IPS-15b (cell line): ENCODE results near the gene ARFGEF2.

Experiments used
- H3K27me3 ChIP-seq: one replicate; pipeline ENCODE4 v1.6.1; 2013; ENCODE audit warnings: low read length; ENCODE audit not compliant: control insufficient read depth, insufficient read depth
- H3K36me3 ChIP-seq: one replicate; pipeline ENCODE4 v1.6.1; 2013; ENCODE audit warnings: low read length; ENCODE audit not compliant: control insufficient read depth, insufficient read depth
- H3K4me1 ChIP-seq: one replicate; pipeline ENCODE4 v1.6.1; 2013; ENCODE audit warnings: mild to moderate bottlenecking, low read length; ENCODE audit not compliant: control insufficient read depth, insufficient read depth
- H3K4me3 ChIP-seq: one replicate; pipeline ENCODE4 v1.5.1; 2013; ENCODE audit warnings: low read depth, low read length
- H3K9ac ChIP-seq: one replicate; pipeline ENCODE4 v1.6.1; 2013; ENCODE audit warnings: low read depth, mild to moderate bottlenecking, low read length
- H3K9me3 ChIP-seq: one replicate; pipeline ENCODE4 v1.6.1; 2013; ENCODE audit warnings: mild to moderate bottlenecking, low read length; ENCODE audit not compliant: control insufficient read depth, insufficient read depth

The ARFGEF2 gene

GRCh38 chr20:48945840-48946514 is 24.5 kb downstream of the ARFGEF2 start:
- H3K4me1 ChIP-seq: no peaks in the 10 kb centered on the region
- no peak overlapping the region for H3K4me3 ChIP-seq
- no peaks in the 10 kb centered on the region for H3K27me3 ChIP-seq
- no peaks in the 10 kb centered on the region for H3K9me3 ChIP-seq
- no peak overlapping the region for H3K9ac ChIP-seq
- peaks cover 3% of the 10 kb centered on the region for H3K36me3 ChIP-seq

GRCh38 chr20:48948612-48949011 is 27.1 kb downstream of the ARFGEF2 start:
- H3K36me3 ChIP-seq: peaks cover 7% of the 10 kb centered on the region
- no peaks in the 10 kb centered on the region for H3K9me3 ChIP-seq
- no peaks in the 10 kb centered on the region for H3K4me1 ChIP-seq
- H3K4me3 ChIP-seq: no peak overlapping the region
- no peaks in the 10 kb centered on the region for H3K27me3 ChIP-seq
- H3K9ac ChIP-seq: no peak overlapping the region

- H3K36me3 ChIP-seq: peaks cover 12% of the 10 kb centered on the region
- no peaks in the 10 kb centered on the region for H3K9me3 ChIP-seq
- no peaks in the 10 kb centered on the region for H3K4me1 ChIP-seq
- no peak overlapping the region for H3K4me3 ChIP-seq
- H3K9ac ChIP-seq: no peak overlapping the region
- H3K27me3 ChIP-seq: no peaks in the 10 kb centered on the region
Observed at GRCh38 chr20:48949304-48950170, 28.0 kb downstream of the ARFGEF2 start.

GRCh38 chr20:48951041-48951440 is 29.5 kb downstream of the ARFGEF2 start:
- Histone ChIP-seq H3K4me1 (no peaks in the 10 kb centered on the region), H3K9me3 (no peaks in the 10 kb centered on the region), H3K9ac (no peak overlapping the region), H3K4me3 (no peak overlapping the region), H3K36me3 (peaks cover 15% of the 10 kb centered on the region), H3K27me3 (no peaks in the 10 kb centered on the region)

GRCh38 chr20:48951646-48952045 is 30.1 kb downstream of the ARFGEF2 start:
- Histone ChIP-seq H3K9ac (no peak overlapping the region), H3K27me3 (no peaks in the 10 kb centered on the region), H3K9me3 (no peaks in the 10 kb centered on the region), H3K36me3 (peaks cover 15% of the 10 kb centered on the region), H3K4me3 (no peak overlapping the region), H3K4me1 (no peaks in the 10 kb centered on the region)

GRCh38 chr20:48952656-48953055 is 31.1 kb downstream of the ARFGEF2 start:
- no peak overlapping the region for H3K9ac ChIP-seq
- H3K4me3 ChIP-seq: no peak overlapping the region
- H3K27me3 ChIP-seq: no peaks in the 10 kb centered on the region
- H3K4me1 ChIP-seq: no peaks in the 10 kb centered on the region
- H3K9me3 ChIP-seq: no peaks in the 10 kb centered on the region
- peaks cover 15% of the 10 kb centered on the region for H3K36me3 ChIP-seq

- H3K4me1 ChIP-seq: no peaks in the 10 kb centered on the region
- no peaks in the 10 kb centered on the region for H3K27me3 ChIP-seq
- peaks cover 15% of the 10 kb centered on the region for H3K36me3 ChIP-seq
- H3K4me3 ChIP-seq: no peak overlapping the region
- H3K9ac ChIP-seq: no peak overlapping the region
- no peaks in the 10 kb centered on the region for H3K9me3 ChIP-seq
Observed at GRCh38 chr20:48953653-48954052, 32.1 kb downstream of the ARFGEF2 start.

- Histone ChIP-seq H3K9me3 (no peaks in the 10 kb centered on the region), H3K36me3 (peaks cover 18% of the 10 kb centered on the region), H3K4me1 (no peaks in the 10 kb centered on the region), H3K9ac (no peak overlapping the region), H3K27me3 (no peaks in the 10 kb centered on the region), H3K4me3 (no peak overlapping the region)
Observed at GRCh38 chr20:48956052-48956451, 34.5 kb downstream of the ARFGEF2 start.

GRCh38 chr20:48957053-48957481 is 35.6 kb downstream of the ARFGEF2 start:
- no peak overlapping the region for H3K4me3 ChIP-seq
- no peaks in the 10 kb centered on the region for H3K4me1 ChIP-seq
- H3K9ac ChIP-seq: no peak overlapping the region
- H3K27me3 ChIP-seq: no peaks in the 10 kb centered on the region
- no peaks in the 10 kb centered on the region for H3K9me3 ChIP-seq
- H3K36me3 ChIP-seq: peaks cover 16% of the 10 kb centered on the region

- H3K36me3 ChIP-seq: peaks cover 16% of the 10 kb centered on the region
- H3K27me3 ChIP-seq: no peaks in the 10 kb centered on the region
- H3K4me1 ChIP-seq: no peaks in the 10 kb centered on the region
- no peaks in the 10 kb centered on the region for H3K9me3 ChIP-seq
- H3K9ac ChIP-seq: no peak overlapping the region
- H3K4me3 ChIP-seq: no peak overlapping the region
Observed at GRCh38 chr20:48957533-48957932, 36.0 kb downstream of the ARFGEF2 start.

- Histone ChIP-seq H3K4me3 (no peak overlapping the region), H3K27me3 (no peaks in the 10 kb centered on the region), H3K4me1 (no peaks in the 10 kb centered on the region), H3K9ac (no peak overlapping the region), H3K9me3 (no peaks in the 10 kb centered on the region), H3K36me3 (peaks cover 12% of the 10 kb centered on the region)
Observed at GRCh38 chr20:48958743-48959142, 37.2 kb downstream of the ARFGEF2 start.
